Endothelial cell of umbilical vein (primary cell): ENCODE measurements around the gene FIG4. TPM values are rescaled to one million over a fixed set of nuclear protein-coding genes. Genes with fewer than 3 reads are reported as not detected.

Experiments
- BruUV-seq: library from RNA; stranded (reverse); fragments of 400-500 nt; replicated peaks from 2 replicates; lab custom pipeline; 2021; lab: Mats Ljungman, UMichigan
- CTCF ChIA-PET: fragments of 300-600, 350-600 bp; sonication (Branson Sonifier 250); formaldehyde crosslinking; loops from one replicate; lab custom pipeline; 2021; ENCODE audit warnings: antibody characterized with exemption, inconsistent platforms; lab: Charles Lee
- POLR2A ChIA-PET: fragments of 300-600, 350-600 bp; sonication (Branson Sonifier 250); formaldehyde crosslinking; loops from one replicate; lab custom pipeline; 2021; ENCODE audit warnings: antibody characterized with exemption, inconsistent platforms; lab: Charles Lee
- DNase-seq: peaks from one replicate; pipeline ENCODE4 v3.0.0-alpha.2; 2011; ENCODE audit warnings: low read depth, low spot score
- FAIRE-seq: peaks from 2 replicates; lab custom pipeline; 2011; peaks lifted over from hg19 to GRCh38; lab: Jason Lieb, UNC
- H2AFZ ChIP-seq: 2 replicates; pipeline ENCODE4 v1.6.0; 2012; ENCODE audit warnings: low read depth, low read length, control low read depth, inconsistent platforms
- H3K27ac ChIP-seq: 2 replicates; pipeline ENCODE4 v1.5.1; 2011; ENCODE audit warnings: low read depth, mild to moderate bottlenecking, control low read depth, low read length, moderate library complexity; ENCODE audit not compliant: insufficient read depth
- H3K27me3 ChIP-seq, 2 experiments: 2 replicates each; pipeline versions ENCODE4 v1.6.0 to v1.6.1; 2011; ENCODE audit warnings: low read length in 2 of 2, mixed read lengths in 1 of 2; ENCODE audit not compliant: control insufficient read depth in 2 of 2, insufficient read depth in 2 of 2
- H3K36me3 ChIP-seq, 2 experiments: 2 replicates in 1 of 2; 3 replicates in 1 of 2; pipeline ENCODE4 v1.5.1; 2011; ENCODE audit warnings: low read length in 2 of 2, mild to moderate bottlenecking in 1 of 2, moderate library complexity in 1 of 2; ENCODE audit not compliant: control insufficient read depth in 2 of 2, insufficient read depth in 2 of 2; ENCODE audit errors: extremely low read depth in 1 of 2
- H3K4me1 ChIP-seq: 3 replicates; pipeline ENCODE4 v1.5.1; 2011; ENCODE audit warnings: mild to moderate bottlenecking, low read length; ENCODE audit not compliant: control insufficient read depth, insufficient read depth; ENCODE audit errors: extremely low read depth
- H3K4me2 ChIP-seq: 2 replicates; pipeline ENCODE4 v1.6.1; 2011; ENCODE audit warnings: low read length, control low read depth, mixed read lengths; ENCODE audit not compliant: insufficient read depth
- H3K4me3 ChIP-seq, 3 experiments: fragments of 200-600 bp in 1 of 3; sonication (generic), shearing (Covaris generic) in 1 of 3; replicated peaks in 1 of 3; 2 replicates each; pipeline ENCODE4 v1.5.1; 2011 to 2016; ENCODE audit warnings: control low read depth in 3 of 3, low read length in 3 of 3, mild to moderate bottlenecking in 2 of 3, inconsistent platforms in 1 of 3, low read depth in 1 of 3, moderate library complexity in 1 of 3; ENCODE audit not compliant: insufficient read depth in 1 of 3
- H3K79me2 ChIP-seq: 2 replicates; pipeline ENCODE4 v1.6.0; 2012; ENCODE audit warnings: low read length, inconsistent platforms; ENCODE audit not compliant: control insufficient read depth, insufficient read depth
- H3K9ac ChIP-seq: replicated peaks from 2 replicates; pipeline ENCODE3; 2011; ENCODE audit warnings: low read length, control low read depth; ENCODE audit not compliant: insufficient read depth; ENCODE audit errors: extremely low read depth
- H3K9me1 ChIP-seq: replicated peaks from 3 replicates; pipeline ENCODE4 v1.6.0; 2011; ENCODE audit warnings: mild to moderate bottlenecking, low read length; ENCODE audit not compliant: control insufficient read depth, insufficient read depth; ENCODE audit errors: extremely low read depth
- H3K9me3 ChIP-seq: replicated peaks from 2 replicates; pipeline ENCODE4 v1.5.1; 2012; ENCODE audit warnings: low read length, inconsistent platforms; ENCODE audit not compliant: control insufficient read depth, insufficient read depth
- H4K20me1 ChIP-seq: replicated peaks from 2 replicates; pipeline ENCODE3; 2011; ENCODE audit warnings: mild to moderate bottlenecking, low read length; ENCODE audit not compliant: control insufficient read depth, insufficient read depth; ENCODE audit errors: extremely low read depth
- EZH2 ChIP-seq: IDR thresholded peaks from 2 replicates; pipeline ENCODE4 v1.6.1; 2012; ENCODE audit warnings: borderline replicate concordance, low read depth, mild to moderate bottlenecking, moderate library complexity, low read length, inconsistent platforms; ENCODE audit not compliant: severe bottlenecking
- FOS ChIP-seq: IDR thresholded peaks from 2 replicates; pipeline ENCODE4 v1.6.1; 2011; ENCODE audit warnings: mild to moderate bottlenecking, low read length, moderate library complexity, borderline replicate concordance; ENCODE audit not compliant: insufficient read depth
- GATA2 ChIP-seq: IDR thresholded peaks from 2 replicates; pipeline ENCODE4 v1.7.0; 2011; ENCODE audit warnings: low read depth, mild to moderate bottlenecking, moderate library complexity, mixed read lengths, low read length; ENCODE audit not compliant: insufficient read length, insufficient read depth
- JUN ChIP-seq: IDR thresholded peaks from 2 replicates; pipeline ENCODE4 v1.6.1; 2011; ENCODE audit warnings: borderline replicate concordance, low read depth; ENCODE audit not compliant: insufficient read length, insufficient read depth
- dilution Hi-C: fragments of 300-500 bp; cut with MboI; formaldehyde crosslinking; loops from one replicate; pipeline ENCODE4 v1.15.0; 2019; ENCODE audit warnings: low sequenced_read_pairs; ENCODE audit not compliant: extremely low pct_ligation_motif_present
- intact Hi-C: fragments of 100-400 bp; cut with micrococcal nuclease; formaldehyde crosslinking; loops from one replicate; pipeline ENCODE4 v1.10.0; 2022
- polyA plus RNA-seq, 4 experiments: library from polyadenylated mRNA; depleted of rRNA in 3 of 4; stranded (reverse) in 3 of 4; unstranded in 1 of 4; fragments of >200 nt; gene quantifications; 2 replicates each; pipeline versions ENCODE4 v1.2.1 to v1.2.3, GENCODE V29; 2011 to 2012; ENCODE audit warnings: missing spikeins in 1 of 4
- total RNA-seq: library from RNA; stranded (reverse); gene quantifications from 2 replicates; pipeline ENCODE4 v1.2.3, GENCODE V29; 2021
- TF ChIP-seq, protein P1 (sequence below): IDR thresholded peaks from 2 replicates; pipeline ENCODE4 v1.6.1; 2011; ENCODE audit not compliant: insufficient read depth, insufficient read length
- TF ChIP-seq, protein P2 (sequence below), 2 donors: IDR thresholded peaks; 1 replicate in 1 of 2; 2 replicates in 1 of 2; pipeline ENCODE4 v1.5.1; 2011; ENCODE audit warnings: low read length in 2 of 2, mild to moderate bottlenecking in 2 of 2, moderate library complexity in 2 of 2, control low read depth in 1 of 2, inconsistent platforms in 1 of 2, low read depth in 1 of 2; ENCODE audit not compliant: insufficient read depth in 1 of 2; ENCODE audit errors: extremely low read depth in 1 of 2

The FIG4 gene
- total and polyA plus RNA-seq, 2 donors (not counting 3 experiments of a cell fraction or from before 2014, with no cell fraction given): 7.9 to 12.2 TPM

- dilution Hi-C loops: no loop called here
- BruUV-seq: no TSS peak
- H3K79me2 ChIP-seq: no peaks in the 10 kb centered on the region
Observed at GRCh38 chr6:109676724-109677123, 14.4 kb upstream of the FIG4 start.

GRCh38 chr6:109678240-109678639, 12.9 kb upstream of the FIG4 start:
- Histone ChIP-seq H3K27me3 (no peaks in the 10 kb centered on the region), H3K9me1 (no peaks in the 10 kb centered on the region), H3K4me3 (no peak overlapping the region), H3K4me1 (peaks cover 5% of the 10 kb centered on the region), H3K4me2 (no peak overlapping the region), H3K9ac (no peak overlapping the region), H4K20me1 (no peaks in the 10 kb centered on the region), H2AFZ (no peak overlapping the region), H3K9me3 (no peaks in the 10 kb centered on the region), H3K79me2 (no peaks in the 10 kb centered on the region), H3K36me3 (no peaks in the 10 kb centered on the region), H3K27ac (no peak overlapping the region)
- no peak for FAIRE-seq
- TF ChIP-seq EZH2 (no peak), JUN (no peak), GATA2 (no peak), FOS (no peak)
- TF ChIP-seq, protein P1, sequence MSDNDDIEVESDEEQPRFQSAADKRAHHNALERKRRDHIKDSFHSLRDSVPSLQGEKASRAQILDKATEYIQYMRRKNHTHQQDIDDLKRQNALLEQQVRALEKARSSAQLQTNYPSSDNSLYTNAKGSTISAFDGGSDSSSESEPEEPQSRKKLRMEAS: no peak
- TF ChIP-seq, protein P2, sequence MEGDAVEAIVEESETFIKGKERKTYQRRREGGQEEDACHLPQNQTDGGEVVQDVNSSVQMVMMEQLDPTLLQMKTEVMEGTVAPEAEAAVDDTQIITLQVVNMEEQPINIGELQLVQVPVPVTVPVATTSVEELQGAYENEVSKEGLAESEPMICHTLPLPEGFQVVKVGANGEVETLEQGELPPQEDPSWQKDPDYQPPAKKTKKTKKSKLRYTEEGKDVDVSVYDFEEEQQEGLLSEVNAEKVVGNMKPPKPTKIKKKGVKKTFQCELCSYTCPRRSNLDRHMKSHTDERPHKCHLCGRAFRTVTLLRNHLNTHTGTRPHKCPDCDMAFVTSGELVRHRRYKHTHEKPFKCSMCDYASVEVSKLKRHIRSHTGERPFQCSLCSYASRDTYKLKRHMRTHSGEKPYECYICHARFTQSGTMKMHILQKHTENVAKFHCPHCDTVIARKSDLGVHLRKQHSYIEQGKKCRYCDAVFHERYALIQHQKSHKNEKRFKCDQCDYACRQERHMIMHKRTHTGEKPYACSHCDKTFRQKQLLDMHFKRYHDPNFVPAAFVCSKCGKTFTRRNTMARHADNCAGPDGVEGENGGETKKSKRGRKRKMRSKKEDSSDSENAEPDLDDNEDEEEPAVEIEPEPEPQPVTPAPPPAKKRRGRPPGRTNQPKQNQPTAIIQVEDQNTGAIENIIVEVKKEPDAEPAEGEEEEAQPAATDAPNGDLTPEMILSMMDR (IDR thresholded peaks at IDR 0.05; ENCODE audit: extremely low read depth in 1 of 2, insufficient read depth in 1 of 2, low read depth in 1 of 2, low read length in 2 of 2): no peak
- no peak for DNase-seq
- dilution Hi-C loops: no loop called here
- BruUV-seq: no TSS peak
- CTCF ChIA-PET: interaction anchor here (1.2 kb wide), 1 partner anchor 361 kb away, joined by 3 read pairs; no protein-coding TSS in a partner anchor
- intact Hi-C loops: no loop called here
- POLR2A ChIA-PET: no interaction called here

More at GRCh38 chr6:109676724-109677123, 14.4 kb upstream of the FIG4 start:
- Histone ChIP-seq H2AFZ (no peak overlapping the region), H3K27me3 (no peaks in the 10 kb centered on the region), H3K4me3 (no peak overlapping the region), H4K20me1 (no peaks in the 10 kb centered on the region), H3K27ac (no peak overlapping the region), H3K36me3 (no peaks in the 10 kb centered on the region), H3K4me2 (no peak overlapping the region), H3K9ac (no peak overlapping the region), H3K9me1 (no peaks in the 10 kb centered on the region), H3K4me1 (peaks cover 19% of the 10 kb centered on the region), H3K9me3 (no peaks in the 10 kb centered on the region)
- ChIA-PET CTCF (no interaction called here), POLR2A (no interaction called here)
- intact Hi-C loops: no loop called here
- DNase-seq (no peak), FAIRE-seq (no peak)
- TF ChIP-seq, protein P1: no peak
- no peak for TF ChIP-seq FOS
